ENCODE results near the gene VPS54.

The VPS54 gene

GRCh38 chr2:63903003-63903402 lies 116.2 kb downstream of the VPS54 start:
- no peak for DNase-seq

- DNase-seq: no peak
Observed at GRCh38 chr2:63902149-63902548, 117.1 kb downstream of the VPS54 start.

DNA sequence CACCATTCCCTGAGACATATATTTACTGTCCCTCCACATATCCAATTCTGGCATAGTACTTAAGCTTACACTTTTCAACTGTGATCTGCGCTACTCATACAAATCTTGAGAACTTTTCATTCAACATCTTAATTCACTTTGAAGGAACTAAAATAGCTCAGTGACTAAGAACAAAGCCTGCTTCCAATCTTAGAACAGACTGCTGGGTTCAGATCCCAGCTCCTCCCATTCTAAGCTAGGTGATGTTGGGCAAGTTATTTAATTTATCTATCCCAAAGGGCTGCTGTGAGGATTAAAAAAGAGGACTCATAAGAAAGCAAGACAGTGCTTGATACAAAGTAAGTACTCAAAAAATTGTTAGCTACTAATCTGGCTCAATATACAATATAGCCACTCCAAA lies 119.6 kb downstream of the VPS54 start:
- DNase-seq: peak in 1 of 58 donors; percentile 19

- DNase-seq: no peak
Observed at GRCh38 chr2:63898839-63899238, 120.4 kb downstream of the VPS54 start.

- DNase-seq: no peak
Observed at GRCh38 chr2:63894167-63894566, 125.1 kb downstream of the VPS54 start.

- no peak for DNase-seq
Observed at GRCh38 chr2:63893163-63893562, 126.1 kb downstream of the VPS54 start.

- peak in 7 of 58 donors; percentile 2 to 33 (median 6) for DNase-seq
Observed at GRCh38 chr2:63891488-63892030, 127.7 kb downstream of the VPS54 start.

DNA sequence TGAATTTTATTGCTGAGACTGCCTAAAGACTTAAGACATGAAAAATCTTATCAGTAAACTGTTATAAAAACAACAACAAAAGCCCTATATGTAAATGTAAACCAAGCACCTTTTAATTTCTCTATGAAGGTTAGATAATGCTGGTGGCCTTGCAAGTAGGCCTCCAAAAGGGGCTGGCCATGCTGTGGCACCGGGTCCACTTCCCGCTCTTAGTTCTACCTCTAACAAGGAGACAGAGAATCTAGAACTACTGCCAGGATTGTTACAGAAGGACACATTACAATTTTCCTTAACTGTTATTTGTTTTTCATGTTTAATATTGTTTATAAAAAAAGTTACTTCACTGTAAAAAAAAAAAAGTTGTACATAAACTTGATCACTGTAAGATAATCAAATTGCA lies 128.6 kb downstream of the VPS54 start:
- DNase-seq: no peak

DNA sequence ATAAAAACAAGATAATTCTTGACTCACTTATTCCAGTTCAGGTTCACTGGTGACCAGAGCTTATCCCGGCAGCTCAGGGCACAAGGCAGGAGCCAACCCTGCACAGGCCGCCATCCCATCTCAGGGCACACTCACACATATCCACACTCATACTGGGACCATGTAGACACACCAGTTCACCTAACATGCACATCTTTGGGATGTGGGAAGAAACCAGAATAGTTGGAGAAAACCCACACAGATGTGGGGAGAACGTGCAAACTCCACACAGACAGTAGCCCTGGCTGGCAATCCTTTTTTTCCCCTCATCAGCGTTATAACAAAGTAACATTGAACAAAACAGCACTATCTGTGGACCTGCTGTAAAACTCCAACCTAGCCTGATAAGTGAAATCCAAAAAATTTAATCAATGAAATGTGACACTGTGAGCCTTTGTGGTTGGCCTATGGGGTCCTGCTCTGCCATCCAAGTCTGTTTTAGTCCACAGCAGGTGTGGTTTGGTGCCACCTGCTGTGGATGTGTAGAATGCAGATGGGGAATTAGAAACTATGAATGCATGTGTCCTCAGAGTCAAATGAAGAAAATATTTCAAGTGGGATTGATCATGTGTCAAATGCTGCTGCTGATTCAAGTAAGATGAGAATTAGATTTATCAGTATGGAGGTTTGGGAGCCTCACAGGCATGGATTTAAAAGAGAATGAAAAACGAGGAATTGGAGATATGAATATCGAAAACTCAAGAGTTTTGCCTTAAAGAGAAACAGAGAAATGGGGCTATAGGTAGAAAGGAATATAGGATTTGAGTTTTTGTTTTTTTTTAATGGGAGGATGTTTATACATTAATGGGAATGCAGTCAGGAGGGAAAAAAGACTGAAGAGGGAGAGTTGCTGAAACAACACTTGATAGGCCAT lies 130.5 kb downstream of the VPS54 start:
- DNase-seq: peak in 30 of 58 donors; percentile 3 to 34 (median 16)

GRCh38 chr2:63888053-63888452 lies 131.2 kb downstream of the VPS54 start:
- DNase-seq: no peak

- no peak for DNase-seq
Observed at GRCh38 chr2:63886445-63886844, 132.8 kb downstream of the VPS54 start.

- no peak for DNase-seq
Observed at GRCh38 chr2:63882395-63883105, 136.7 kb downstream of the VPS54 start.

DNA sequence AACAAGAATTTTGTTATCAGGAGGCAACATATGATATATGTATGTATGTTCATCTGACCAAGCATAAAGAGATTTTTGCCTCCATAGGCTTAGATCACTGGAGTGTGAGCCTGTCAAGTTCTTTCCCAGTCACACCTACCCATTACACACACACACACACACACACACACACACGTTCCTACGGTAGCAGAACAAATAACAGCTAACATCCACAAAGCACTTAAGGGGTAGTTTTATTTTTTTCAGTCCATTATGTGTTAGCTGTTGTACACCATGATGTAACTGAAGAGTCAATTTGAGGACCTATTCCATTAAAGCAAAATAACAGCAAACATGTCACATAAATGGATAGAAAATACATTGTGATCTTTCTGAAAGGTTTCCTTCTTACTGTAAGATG lies 138.0 kb downstream of the VPS54 start:
- no peak for DNase-seq

DNA sequence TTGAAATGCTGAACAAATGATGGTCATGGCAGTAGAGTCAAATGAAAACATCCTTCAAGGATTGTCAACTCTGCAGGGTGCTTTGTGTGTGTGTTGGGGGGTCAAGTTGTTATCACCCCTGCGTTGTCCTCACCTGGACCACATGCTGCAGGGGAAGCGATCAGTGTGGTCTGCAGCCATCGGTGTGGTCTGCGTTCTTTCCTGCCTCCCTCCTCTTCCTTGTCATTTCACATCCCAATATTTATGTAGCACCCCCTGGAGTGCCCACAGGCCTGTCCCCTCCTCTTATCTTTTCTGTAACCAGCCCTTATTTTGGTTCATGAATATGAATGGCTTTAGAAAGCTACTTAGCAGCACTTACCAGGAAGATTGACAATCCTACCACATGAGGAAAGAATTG lies 138.6 kb downstream of the VPS54 start:
- no peak for DNase-seq

DNA sequence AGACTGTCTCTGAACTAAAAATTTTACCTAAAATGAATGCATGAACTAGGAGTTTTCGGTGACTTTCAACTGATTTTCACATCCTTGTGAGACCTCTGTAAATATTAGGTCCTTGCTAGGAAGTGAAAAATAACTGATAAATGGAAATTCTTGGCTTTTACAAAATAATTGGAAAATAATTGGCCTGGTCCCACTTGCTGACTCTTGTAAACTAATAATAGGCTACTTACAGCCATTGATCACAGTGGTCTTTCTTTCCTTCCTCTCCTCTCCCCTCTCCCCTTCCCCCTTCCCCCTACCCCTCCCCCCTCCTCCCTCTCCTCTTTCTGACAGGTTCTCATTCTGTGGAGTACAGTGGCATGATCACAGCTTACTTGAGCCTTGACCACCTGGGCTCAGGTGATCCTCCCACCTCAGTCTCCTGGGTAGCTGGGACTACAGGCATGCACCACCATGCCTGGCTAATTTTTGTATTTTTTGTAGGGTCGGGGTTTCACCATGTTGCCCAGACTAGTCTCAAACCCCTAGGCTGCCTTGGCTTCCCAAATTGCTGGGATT lies 139.3 kb downstream of the VPS54 start:
- no peak for DNase-seq

- no peak for DNase-seq
Observed at GRCh38 chr2:63878486-63878885, 140.7 kb downstream of the VPS54 start.

DNA sequence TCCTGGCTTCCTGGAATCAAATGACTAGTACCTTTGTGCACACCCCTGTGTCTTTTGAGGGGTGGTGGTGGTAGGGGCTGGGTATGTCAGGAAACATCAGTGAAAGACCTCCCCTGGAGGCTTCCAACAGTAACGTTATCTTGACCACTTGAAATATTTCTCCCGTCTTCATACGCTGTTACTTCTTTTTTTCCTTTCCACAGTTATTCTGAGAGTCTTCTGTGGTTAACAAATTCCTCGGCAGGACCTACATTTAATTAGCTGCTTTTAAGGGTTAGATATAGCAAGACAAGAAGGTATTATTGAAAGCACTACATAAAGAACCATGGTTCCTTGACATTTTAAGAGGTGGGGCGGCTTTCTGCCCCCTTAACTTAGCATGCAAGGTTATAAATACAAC lies 142.9 kb downstream of the VPS54 start:
- no peak for DNase-seq

DNA sequence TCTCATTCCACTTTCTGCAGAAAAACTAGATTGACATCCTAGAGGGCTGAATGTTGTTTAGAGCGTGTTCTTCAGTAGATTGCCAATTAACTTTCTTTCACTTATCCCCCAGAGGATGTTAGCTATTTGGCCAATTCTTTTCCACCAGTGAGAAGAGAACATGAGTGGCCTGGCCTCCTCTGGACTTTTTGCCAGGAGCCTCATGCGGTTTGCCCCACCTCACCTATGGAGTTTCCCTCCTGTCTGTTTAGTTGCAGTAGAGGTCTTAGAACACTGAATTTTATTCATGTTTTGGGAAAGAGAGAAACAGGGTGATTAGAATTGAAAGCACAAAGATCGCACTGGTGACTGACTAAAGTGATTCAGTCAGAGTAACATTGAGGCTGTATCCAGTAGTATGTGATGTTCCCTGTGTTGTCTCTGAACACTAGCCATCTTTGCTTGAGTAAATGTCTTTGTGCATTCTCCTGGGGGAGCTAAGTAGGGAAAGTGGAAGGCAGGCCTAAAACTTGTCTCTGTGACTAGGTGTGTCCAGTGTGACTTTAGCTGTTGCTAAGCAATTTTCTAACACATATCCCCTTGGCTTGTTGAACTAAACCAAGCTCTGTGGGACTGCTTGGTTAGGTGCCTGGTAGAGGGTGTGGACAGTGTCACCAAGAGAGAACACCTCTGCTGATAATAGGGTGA lies 143.5 kb downstream of the VPS54 start:
- peak in 2 of 58 donors; percentile 13 to 53 for DNase-seq

DNA sequence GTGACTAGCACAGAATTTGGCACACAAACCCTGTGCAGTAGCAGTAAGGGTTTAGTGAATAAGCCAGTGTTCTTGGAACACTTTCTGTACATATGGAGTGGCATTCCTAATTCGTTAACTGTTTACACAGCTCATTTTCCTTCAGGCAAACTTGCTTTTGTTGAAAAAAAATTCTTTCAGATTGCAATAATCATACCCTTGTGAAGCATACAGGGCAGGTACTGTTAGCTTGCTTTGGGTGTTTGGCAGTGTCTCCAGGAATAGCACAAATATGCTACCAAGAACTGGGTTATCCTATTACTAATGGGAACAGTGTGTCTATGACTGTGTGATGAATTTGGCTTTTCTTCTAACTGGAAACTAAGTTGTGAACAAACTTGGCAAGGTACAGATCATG lies 144.1 kb downstream of the VPS54 start:
- DNase-seq: peak in 5 of 58 donors; percentile 11 to 78 (median 18)

GRCh38 chr2:63874204-63875130 lies 144.8 kb downstream of the VPS54 start:
- DNase-seq: no peak
